GM13976 (cell line): ENCODE results near the gene NF1.
"Not testable (repeated sequence)": the region's sequence is repeated elsewhere in the genome, so short reads cannot be mapped to it uniquely, and the experiment has no call there.

Experiments
- DNase-seq: peaks from one replicate; pipeline ENCODE4 v3.0.0; 2012; ENCODE audit warnings: low spot score
- in situ Hi-C: fragments of 300-500 bp; cut with MboI; formaldehyde crosslinking; loops from one replicate; pipeline ENCODE4 v1.12.0; 2022; ENCODE audit warnings: low sequenced_read_pairs, mixed read lengths, inconsistent platforms; ENCODE audit not compliant: unreplicated experiment
- TF ChIP-seq, protein P1 (sequence below): IDR thresholded peaks from 2 replicates; pipeline ENCODE4 v1.5.1; 2012; ENCODE audit warnings: borderline replicate concordance, mild to moderate bottlenecking; ENCODE audit not compliant: insufficient read depth; ENCODE audit errors: extremely low read depth, missing control alignments, control extremely low read depth

Gene NF1, protein sequence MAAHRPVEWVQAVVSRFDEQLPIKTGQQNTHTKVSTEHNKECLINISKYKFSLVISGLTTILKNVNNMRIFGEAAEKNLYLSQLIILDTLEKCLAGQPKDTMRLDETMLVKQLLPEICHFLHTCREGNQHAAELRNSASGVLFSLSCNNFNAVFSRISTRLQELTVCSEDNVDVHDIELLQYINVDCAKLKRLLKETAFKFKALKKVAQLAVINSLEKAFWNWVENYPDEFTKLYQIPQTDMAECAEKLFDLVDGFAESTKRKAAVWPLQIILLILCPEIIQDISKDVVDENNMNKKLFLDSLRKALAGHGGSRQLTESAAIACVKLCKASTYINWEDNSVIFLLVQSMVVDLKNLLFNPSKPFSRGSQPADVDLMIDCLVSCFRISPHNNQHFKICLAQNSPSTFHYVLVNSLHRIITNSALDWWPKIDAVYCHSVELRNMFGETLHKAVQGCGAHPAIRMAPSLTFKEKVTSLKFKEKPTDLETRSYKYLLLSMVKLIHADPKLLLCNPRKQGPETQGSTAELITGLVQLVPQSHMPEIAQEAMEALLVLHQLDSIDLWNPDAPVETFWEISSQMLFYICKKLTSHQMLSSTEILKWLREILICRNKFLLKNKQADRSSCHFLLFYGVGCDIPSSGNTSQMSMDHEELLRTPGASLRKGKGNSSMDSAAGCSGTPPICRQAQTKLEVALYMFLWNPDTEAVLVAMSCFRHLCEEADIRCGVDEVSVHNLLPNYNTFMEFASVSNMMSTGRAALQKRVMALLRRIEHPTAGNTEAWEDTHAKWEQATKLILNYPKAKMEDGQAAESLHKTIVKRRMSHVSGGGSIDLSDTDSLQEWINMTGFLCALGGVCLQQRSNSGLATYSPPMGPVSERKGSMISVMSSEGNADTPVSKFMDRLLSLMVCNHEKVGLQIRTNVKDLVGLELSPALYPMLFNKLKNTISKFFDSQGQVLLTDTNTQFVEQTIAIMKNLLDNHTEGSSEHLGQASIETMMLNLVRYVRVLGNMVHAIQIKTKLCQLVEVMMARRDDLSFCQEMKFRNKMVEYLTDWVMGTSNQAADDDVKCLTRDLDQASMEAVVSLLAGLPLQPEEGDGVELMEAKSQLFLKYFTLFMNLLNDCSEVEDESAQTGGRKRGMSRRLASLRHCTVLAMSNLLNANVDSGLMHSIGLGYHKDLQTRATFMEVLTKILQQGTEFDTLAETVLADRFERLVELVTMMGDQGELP (N-terminal part only)

DNA sequence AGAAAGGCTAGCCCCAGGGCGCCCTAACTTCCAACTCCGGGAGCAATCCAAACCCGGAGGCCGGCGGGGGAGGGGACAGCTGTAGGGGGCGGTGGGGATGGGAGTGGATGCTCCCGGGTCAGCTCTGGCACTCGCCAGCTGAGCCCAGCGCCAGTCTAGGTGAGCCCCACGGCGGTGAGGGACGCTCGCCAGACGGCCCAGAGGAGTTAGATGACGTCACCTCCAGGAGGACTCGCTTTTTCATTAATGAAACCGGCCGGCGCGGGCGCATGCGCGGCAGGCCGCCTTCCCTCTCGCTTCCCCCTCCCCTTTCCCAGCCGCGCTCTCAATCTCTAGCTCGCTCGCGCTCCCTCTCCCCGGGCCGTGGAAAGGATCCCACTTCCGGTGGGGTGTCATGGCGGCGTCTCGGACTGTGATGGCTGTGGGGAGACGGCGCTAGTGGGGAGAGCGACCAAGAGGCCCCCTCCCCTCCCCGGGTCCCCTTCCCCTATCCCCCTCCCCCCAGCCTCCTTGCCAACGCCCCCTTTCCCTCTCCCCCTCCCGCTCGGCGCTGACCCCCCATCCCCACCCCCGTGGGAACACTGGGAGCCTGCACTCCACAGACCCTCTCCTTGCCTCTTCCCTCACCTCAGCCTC lies at the start of gene NF1:
Gene NF1, plus strand, starts transcription at position 378 of the 636 bp plus-strand sequence. CDS start 333 bp downstream, outside the sequence.
- DNase-seq: peak; percentile 100
- TF ChIP-seq, protein P1, sequence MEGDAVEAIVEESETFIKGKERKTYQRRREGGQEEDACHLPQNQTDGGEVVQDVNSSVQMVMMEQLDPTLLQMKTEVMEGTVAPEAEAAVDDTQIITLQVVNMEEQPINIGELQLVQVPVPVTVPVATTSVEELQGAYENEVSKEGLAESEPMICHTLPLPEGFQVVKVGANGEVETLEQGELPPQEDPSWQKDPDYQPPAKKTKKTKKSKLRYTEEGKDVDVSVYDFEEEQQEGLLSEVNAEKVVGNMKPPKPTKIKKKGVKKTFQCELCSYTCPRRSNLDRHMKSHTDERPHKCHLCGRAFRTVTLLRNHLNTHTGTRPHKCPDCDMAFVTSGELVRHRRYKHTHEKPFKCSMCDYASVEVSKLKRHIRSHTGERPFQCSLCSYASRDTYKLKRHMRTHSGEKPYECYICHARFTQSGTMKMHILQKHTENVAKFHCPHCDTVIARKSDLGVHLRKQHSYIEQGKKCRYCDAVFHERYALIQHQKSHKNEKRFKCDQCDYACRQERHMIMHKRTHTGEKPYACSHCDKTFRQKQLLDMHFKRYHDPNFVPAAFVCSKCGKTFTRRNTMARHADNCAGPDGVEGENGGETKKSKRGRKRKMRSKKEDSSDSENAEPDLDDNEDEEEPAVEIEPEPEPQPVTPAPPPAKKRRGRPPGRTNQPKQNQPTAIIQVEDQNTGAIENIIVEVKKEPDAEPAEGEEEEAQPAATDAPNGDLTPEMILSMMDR: no peak
- in situ Hi-C loops: no loop called here

DNA sequence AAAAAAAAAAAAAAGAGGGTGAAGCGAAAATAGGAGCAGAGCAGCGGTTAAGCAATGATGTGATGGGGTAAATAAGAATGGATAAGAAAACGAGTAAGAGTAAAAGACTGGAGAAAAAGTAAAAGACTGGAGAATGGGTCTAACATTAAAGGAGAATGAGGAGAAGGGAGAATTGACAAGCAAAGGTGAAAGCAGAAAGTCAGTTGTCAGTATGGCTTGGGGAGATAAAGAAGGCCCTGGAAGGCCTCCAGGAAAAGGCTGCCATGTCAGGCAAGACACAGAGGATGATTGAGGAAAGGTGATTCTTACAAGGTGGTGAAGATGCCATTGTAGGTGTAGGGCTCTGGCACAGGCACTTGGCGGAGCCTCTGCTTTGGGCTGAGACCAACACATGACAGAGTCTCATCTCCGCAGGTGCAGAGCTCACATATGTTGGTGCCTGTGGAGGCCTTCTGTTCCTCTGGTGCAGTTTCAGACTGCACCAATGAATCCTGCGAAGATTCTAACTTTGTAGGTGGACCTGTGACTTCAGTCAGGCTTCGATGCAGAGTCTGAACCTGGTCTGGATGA lies 47.8 kb upstream of the NF1 start:
- in situ Hi-C loops, DNase-seq: not testable (repeated sequence)

DNA sequence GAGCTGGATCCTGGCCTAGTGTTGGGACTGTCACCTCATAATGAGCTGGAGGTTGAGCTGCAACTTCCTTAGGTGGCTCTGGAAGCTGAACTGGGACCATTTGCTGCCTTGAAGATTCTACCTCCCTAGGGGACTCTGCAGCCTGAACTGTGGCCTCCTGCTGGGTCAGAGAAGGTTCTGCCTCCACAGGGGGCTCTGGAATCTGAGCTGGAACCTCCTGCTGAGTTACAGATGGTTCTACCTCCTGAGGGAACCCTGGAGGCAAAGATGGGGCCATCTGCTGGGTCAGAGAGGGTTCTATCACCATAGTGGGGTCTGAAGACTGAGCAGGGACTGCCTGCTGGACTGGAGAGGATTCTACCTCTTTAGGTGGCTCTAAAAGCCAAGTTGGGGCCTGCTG lies 46.6 kb upstream of the NF1 start:
- in situ Hi-C loops: no loop called here
- no peak for DNase-seq
- TF ChIP-seq, protein P1: no peak

DNA sequence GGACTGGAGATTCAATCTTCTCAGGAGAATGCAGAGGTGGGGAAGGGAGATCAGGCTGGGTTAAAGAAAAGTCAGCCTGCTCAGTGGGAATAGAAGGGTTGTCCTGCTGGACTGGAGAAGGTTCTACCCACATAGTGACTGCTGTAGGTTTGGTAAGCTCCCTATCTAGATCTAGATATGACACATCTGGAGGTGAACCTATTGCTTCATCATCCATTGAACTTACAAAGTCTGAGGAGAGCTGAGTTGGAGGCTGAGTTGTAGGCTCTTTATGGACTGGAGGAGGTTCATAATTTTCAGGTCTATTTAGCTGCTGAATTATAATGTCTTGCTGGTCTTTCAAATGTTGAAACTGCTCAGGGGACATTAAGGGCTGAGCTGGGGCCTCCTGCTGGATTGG lies 46.0 kb upstream of the NF1 start:
- TF ChIP-seq, protein P1: no peak
- in situ Hi-C loops: no loop called here
- no peak for DNase-seq

DNA sequence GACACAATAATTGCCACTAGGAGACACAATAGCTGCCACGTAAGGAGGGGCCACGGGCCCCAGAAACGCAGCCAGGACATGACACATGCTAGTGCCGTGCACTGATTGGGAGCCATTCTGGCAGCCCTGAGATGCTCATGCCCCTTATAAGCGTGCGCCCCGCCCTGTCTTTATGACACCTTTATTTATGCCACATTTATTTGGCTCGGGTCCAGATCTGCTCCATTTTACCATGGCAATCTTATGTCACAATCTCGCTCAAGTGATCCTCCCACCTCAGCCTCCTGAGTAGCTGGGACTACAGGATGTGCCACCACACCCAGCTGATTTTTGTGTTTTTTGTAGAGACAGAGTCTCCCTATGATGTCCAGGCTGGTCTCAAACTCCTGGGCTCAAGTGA lies 43.8 kb upstream of the NF1 start:
- in situ Hi-C loops: no loop called here
- TF ChIP-seq, protein P1: no peak
- no peak for DNase-seq

DNA sequence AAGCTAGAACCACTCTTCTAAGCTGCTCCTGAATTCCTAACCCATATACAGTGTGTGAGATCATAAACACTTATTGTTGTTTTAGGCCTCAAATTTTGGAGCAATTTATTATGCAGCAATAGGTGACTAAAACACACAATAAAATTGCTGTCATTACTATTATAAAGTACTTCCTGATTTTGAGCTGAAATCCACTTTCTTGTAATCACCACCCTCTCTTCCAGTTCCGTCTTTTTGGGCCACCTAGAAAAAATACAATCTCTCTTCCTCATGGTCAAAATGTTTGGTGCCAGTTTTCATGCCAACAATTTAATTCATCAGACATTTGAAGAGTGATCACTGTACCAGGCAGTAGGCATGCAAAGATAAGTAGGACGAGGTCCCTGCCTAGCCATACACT lies 43.3 kb upstream of the NF1 start:
- in situ Hi-C loops: no loop called here
- TF ChIP-seq, protein P1: no peak
- DNase-seq: no peak
